AG08396 (cell line): ENCODE measurements around the gene DGKE.

Source experiments
- DNase-seq: peaks from one replicate; pipeline ENCODE4 v3.0.0; 2012; ENCODE audit warnings: low spot score, mixed read lengths

Gene DGKE

GRCh38 chr17:56849131-56849530 is 15.2 kb downstream of the DGKE start:
- DNase-seq, result no peak

GRCh38 chr17:56850591-56850990 is 16.6 kb downstream of the DGKE start:
- DNase-seq, result no peak

GRCh38 chr17:56851008-56851407 is 17.1 kb downstream of the DGKE start:
- DNase-seq, result no peak

DNA sequence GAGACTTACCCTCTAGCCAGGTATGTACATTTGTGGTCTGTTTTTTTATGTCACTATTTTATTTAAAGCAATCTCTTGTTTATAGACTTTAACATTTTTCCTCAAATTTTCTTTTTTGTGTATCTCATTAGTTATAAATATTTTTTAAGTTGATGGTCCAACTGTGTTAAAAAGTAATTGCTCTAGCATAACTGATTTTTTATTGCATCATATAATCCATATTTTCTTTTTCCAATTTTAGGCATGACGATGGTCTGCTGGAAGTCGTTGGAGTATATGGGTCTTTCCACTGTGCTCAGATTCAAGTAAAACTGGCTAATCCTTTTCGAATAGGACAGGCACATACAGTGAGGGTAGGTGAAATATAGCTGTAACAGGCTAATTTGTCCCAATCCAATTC is 27.9 kb downstream of the DGKE start:
- no peak for DNase-seq

- DNase-seq, result no peak
Measured at GRCh38 chr17:56863974-56864373, 30.0 kb downstream of the DGKE start.

GRCh38 chr17:56866076-56866475 is 32.1 kb downstream of the DGKE start:
- no peak for DNase-seq

DNA sequence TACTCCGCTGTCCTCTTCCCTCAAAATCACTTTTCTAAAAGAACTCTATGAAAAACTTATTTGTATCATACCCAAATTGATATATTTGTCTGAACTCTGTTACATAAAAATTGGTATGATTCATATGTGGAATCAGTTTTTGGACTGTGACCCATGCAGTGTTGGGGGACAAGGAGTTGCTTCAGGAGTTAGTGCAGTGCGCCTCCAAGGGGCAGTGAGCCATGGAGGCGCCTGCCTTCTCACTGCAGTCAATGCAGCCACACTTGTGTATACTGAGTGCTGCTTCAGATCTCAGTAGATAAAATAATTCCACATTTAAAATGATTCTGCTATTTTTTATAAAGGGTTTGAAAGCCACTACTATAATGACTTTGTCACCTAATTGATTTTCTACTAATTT is 32.5 kb downstream of the DGKE start:
- no peak for DNase-seq

DNA sequence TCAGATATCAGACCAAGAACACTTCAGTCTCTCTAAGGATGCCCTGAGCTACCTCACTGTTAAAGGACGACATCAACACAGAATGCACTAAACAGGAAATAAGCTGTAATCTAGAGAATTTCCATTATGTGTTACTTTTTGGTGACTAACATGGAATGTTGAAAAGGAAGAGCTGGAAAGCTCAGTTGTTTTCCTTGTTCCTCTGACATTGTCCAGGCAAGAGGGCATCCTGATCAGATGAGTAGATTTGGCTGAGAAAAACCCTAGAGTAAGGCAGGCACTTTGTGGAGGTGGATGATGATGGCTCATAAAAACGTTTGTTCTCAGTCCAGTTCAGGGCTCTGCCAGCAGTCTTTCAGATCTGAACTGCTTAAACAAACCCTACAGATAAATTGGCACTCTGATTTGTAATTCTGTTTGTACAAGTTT is 34.0 kb downstream of the DGKE start:
- no peak for DNase-seq

DNA sequence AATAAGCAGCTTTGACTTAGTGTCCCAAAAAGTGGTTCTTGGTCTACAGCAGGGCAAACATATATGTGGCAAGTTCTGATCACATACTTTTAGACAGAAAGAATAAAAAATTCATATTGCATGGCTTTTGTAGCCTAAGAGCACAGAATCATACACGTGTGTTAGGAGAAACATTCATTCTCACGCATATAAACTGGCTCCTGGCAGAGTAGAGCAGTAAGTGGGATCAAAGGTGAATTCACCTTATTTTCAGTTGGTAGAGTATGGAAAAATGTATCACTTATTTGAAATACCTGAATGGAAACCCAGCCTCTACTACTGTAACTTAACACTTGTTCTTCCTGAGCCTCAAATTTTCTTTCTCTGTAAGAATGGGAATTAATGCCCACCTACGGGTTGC is 34.8 kb downstream of the DGKE start:
- no peak for DNase-seq

- DNase-seq, result no peak
Measured at GRCh38 chr17:56870081-56870651, 36.2 kb downstream of the DGKE start.

DNA sequence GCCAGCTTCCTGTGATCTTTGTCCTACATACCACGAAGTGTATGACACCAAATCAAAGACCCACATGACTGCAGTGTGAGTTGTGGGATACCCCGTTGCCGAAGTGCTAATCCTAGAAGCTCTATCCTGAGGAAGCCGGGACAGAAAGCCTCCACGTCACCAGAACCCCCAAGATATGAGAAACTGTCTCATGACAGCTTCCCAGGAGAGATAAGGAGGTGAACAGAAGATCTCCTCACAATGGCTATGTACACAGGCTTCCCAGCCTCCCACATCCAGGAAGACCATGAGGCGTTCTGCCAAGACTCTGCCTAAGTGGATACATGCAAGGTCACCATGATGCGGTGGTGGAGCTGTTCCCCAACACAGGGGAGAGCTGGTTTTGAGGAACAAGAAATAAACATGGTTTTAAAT is 42.8 kb downstream of the DGKE start:
- DNase-seq, result no peak

DNA sequence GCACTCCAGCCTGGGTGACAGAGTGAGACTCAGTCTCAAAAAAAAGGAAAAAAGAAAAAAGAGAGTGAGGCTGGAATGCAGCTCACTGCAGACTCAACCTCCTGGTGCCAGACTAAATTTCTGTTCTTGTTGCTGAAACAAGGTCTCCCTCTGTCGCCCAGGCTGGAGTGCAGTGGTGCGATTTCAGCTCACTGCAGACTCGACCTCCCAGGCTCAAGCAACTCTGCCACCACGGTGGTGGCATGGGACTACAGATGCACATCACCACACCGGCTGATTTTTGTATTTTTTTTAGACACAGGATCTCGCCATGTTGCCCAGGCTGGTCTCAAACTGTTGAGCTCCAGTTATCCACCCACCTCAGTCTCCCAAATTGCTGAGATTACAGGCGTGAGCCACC is 45.3 kb downstream of the DGKE start:
- no peak for DNase-seq

- no peak for DNase-seq
Measured at GRCh38 chr17:56880133-56880532, 46.2 kb downstream of the DGKE start.

DNA sequence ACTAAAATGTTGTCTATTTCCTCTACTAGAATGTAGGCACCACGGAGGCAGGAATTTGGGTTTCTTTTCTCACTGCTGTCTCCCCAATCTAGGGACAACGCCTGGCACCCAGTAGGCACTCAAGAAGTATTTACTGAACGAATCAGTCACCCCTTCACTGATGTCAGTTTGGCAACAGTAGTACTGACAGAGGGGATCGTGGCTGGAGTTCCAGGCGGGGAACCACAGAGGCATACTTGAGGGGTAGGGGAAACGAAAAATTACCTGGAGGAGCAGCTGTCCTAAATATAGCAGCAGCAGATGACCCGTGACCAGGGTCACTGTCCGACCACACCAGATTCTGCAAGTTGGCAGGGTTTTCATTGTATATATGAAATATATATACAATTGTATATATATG is 46.6 kb downstream of the DGKE start:
- DNase-seq, result no peak

GRCh38 chr17:56881685-56882295 is 47.8 kb downstream of the DGKE start:
- no peak for DNase-seq

DNA sequence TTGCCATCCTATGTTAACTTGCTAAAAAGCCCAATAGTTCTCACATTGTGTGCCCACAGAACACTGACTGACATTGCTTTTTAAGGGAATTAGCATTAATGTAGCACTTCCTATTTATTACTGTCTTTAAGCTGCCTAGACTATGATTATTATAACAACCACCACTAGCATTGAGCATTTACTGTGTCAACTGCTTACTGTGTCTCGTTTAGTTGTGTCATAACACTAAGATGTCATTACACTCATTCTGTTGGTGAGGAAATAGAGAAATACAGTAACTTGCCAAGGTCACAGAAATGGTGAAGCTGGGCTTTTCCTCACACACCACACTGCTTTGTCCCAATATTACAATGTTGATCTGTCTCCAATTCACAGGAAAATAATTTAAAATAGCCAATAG is 49.7 kb downstream of the DGKE start:
- DNase-seq, result no peak

DNA sequence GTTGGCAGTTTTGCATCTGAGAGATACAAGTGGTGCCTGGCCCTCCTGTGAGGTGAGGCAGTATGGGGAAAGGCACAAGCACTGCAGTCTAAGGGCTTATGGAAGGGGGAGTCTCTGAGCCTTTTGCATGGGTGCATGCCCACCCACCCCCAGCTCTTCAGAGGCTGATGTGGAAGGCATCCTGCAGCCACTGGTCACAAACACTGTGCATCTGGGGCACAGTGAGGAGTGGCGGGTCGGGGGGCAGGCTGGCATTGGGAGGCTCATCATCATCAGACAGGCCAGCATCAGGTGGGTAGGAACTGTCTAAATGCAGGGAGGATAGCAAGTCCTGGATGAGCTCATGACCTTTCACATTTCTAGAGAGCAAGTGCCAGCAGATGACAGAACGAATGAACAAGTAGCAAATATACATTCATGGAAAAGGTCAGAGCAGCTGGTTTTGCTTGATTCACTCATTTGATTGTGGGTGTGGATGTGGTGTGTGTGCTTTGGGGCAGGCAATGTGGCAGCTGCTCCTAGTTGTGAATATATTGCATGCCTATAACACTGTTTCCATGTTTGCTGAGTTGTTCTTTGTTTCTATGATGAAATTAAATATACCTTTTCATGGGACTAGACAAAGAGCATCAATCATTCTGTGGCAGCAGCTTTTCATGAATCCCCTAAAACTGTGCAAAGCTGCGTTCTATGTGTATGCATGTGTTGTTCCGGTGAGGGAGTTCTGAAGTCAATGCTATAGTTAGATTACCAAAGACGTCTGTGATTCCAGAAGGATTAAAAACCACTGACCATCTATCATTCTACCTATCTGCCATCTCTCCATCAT is 50.7 kb downstream of the DGKE start:
- no peak for DNase-seq

GRCh38 chr17:56885312-56885657 is 51.3 kb downstream of the DGKE start:
- DNase-seq, result no peak

DNA sequence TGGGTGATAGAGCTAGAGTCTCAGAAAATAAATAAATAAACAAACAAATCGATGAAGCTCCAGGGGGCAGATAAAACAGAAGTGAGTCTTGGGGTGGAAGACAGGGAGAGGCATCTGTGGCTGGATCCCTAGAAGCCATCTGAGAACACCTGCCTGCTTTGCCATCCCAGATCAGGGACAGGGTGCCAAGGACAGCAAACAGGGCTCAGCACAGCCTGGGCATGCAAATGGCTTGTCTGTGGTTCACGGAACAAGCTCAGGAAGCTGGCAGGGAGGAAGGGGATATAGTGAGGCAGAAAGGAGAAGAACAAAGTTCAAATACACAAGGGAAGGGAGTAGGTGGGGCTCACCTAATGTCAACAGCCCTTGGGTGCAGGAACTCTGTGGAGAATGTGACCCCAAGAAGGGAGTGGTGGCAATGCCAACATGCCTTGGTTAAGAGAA is 52.4 kb downstream of the DGKE start:
- no peak for DNase-seq

GRCh38 chr17:56887105-56887504 is 53.2 kb downstream of the DGKE start:
- no peak for DNase-seq

DNA sequence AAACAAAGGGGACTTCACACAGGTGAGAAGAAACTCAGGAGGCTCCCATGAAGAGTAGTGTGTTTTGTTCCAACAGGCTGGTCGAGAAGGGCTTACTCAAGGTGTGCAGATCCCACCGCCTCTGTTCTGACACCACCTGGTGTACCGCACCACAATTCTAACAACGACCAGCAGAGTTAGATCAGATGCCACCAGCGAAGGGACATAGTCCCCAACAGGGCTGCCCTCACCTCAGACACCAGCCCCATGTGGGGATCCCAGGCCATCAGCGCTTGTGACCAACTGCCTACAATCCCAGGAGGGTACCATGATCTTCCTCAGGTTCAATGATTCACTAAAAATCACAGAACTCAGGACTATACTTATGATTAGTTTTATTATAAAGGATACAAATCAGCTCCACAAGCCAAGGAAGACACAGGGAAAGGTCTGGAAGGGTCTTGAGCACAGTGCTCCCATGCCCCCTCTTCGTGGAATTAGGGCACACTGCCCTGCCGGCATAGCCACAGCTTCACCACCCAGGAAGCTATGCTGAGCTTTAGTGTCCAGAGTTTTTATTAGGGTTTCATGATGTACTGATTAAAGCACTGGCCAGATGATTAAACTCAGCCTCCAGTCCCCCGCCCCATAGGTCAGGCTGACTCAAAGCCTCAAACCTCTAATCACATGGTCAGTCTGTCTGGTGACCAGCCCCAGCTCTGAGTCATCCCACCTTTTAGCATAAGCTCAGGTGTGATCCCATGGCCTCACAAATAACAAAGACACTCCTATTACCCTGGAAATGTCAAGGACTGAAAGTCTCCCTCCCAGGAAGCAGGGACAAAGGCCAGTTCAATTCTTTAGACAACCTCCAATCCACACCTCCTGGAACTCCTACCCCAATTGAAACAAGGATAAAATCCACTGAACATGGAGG is 53.9 kb downstream of the DGKE start:
- DNase-seq, result no peak

- no peak for DNase-seq
Measured at GRCh38 chr17:56890390-56890789, 56.4 kb downstream of the DGKE start.
